WTC11 (cell line): ENCODE data around the gene FTL.

Experiments
- CTCF ChIP-seq: fragments of 200-600 bp; IDR thresholded peaks from 2 replicates; pipeline ENCODE4 v1.8.0; 2022; ENCODE audit warnings: antibody characterized with exemption
- E2F1 ChIP-seq: sonication (generic); formaldehyde crosslinking; IDR thresholded peaks from 2 replicates; pipeline ENCODE4 v1.8.0; 2022; ENCODE audit warnings: mild to moderate bottlenecking, missing genetic modification reagents
- NFYB ChIP-seq: sonication (generic); formaldehyde crosslinking; conservative IDR thresholded peaks from 2 replicates; pipeline ENCODE4 v1.8.0; 2022; ENCODE audit warnings: low read depth, missing genetic modification reagents

- no peak for TF ChIP-seq NFYB (CRISPR knock-in tag)
- TF ChIP-seq E2F1 (CRISPR knock-in tag), result no peak
- TF ChIP-seq CTCF, result no peak
Observed at GRCh38 chr19:48945415-48945814, 19.7 kb upstream of the FTL start.
